NOMO-1 (cell line): ENCODE results near the gene ADRA2C.
"Not testable (repeated sequence)": the region's sequence is repeated elsewhere in the genome, so short reads cannot be mapped to it uniquely, and the experiment has no call there.

Experiments
- DNase-seq, 2 experiments: peaks; one replicate each; lab custom pipeline; 2025; ENCODE audit not compliant: unreplicated experiment in 2 of 2; lab: John Stamatoyannopoulos, UW

ADRA2C gene

DNA sequence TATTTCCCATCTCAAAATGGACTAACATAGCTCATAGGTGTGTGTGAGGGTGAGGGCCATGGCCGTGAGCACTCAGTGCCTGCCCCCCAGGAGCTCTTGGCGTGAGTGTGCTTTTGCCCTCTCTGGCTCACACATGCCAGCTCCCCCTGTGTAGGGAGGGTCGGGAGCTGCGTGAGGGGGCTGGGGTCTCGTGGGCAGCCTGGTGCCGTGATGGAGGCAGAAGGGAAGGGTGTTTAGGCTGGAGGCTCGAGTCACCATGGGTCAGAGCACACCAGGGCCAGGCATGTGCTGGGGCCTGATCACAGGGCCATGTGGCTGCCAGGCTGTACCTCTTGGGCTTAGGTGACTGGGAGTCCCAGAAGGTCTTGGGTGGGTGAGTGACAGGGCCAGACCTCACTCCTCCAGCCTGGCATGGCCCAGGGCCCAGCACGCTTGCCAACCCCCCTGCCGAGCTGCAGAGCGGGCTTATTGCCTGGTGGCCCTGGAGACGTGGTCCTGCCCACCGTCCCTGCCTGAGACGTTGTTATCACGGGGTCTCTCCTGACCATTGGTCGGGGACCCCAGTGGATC is 44.0 kb downstream of the ADRA2C start:
- DNase-seq = no peak

DNA sequence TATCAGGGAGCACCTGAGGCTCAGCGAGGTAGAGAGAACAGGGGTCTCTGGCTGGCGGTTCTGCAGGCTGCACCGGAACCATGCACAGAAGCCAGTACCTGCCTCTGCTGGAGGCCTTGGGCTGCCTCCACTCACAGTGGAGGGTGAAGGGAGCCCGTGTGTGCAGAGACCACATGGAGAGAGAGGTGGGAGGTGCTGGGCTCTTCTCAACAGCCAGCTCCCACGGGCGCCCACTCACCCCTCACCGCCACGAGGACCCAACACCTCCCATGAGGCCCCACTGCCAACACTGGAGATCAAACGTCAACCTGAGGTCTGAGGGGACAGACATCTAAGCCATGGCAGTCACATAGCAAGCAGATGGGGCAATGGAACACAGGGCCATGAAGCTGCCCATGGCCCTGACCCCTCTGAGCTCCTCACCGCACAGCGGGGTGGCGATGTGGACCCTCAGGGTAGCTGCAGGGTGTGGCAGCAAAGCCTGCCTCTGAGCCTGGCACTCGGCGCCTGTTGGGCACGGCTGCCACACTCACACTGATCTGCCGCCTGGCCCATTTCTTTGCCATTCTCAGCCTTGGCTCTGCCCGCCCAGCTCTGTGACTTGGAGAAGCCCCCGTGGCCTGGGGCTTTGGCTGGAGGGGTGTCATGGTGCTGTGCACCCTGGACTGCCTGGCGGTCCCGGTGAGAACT is 44.8 kb downstream of the ADRA2C start:
- no peak for DNase-seq

DNA sequence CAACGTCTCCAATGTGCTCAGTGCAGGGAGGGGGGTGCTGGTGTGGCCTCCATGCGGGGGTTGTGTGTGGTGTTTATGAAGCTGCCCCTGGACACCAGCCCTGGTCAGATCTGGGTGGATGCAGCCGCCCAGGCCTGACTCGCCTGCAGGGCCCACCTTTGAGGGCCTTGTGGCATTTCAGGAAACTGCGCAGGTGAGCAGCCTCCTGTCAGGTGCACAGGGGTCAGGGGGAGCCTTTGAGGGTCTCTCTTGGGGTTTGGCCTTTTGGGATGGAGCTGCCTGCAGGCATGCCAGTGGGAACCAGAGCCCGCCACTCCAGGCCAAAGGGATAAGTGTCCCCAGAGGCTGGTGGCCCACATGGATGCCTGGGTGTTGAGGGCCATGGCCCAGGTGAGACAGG is 45.4 kb downstream of the ADRA2C start:
- no peak for DNase-seq

DNA sequence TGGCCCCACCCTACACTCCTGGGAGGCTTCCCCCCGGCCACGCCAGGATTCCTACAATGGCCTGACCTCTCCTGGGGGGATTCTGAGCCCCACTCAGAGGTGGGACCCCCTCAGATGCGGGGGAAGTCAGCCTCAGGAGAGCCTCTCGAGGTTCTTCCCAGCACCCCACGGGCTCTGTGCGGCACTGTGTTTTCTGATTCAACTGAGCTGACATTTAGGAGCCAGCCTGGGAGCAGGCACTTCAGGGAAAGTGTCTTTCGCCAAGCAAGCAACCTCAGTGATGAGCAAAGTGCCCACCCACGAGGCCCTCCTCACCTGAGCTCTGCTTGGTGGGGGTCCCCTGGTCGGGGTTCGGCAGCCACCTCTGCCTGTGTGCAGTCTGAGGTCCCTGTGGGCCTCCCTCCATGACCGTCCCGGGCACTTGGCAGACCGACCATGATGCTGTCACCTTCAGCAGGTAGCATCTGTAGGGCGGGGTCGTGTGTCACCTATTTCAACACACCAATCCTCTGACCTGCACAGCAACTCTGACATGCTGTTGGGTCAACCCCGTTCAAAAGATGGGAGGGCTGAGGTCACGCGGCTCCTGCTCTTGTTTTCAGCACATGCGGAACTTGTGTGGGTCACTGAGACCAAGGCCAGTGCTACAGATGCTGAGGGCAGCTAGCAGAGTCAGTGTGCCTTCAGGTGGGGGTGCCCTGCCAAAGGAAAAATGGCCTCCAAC is 46.2 kb downstream of the ADRA2C start:
- DNase-seq = no peak

DNA sequence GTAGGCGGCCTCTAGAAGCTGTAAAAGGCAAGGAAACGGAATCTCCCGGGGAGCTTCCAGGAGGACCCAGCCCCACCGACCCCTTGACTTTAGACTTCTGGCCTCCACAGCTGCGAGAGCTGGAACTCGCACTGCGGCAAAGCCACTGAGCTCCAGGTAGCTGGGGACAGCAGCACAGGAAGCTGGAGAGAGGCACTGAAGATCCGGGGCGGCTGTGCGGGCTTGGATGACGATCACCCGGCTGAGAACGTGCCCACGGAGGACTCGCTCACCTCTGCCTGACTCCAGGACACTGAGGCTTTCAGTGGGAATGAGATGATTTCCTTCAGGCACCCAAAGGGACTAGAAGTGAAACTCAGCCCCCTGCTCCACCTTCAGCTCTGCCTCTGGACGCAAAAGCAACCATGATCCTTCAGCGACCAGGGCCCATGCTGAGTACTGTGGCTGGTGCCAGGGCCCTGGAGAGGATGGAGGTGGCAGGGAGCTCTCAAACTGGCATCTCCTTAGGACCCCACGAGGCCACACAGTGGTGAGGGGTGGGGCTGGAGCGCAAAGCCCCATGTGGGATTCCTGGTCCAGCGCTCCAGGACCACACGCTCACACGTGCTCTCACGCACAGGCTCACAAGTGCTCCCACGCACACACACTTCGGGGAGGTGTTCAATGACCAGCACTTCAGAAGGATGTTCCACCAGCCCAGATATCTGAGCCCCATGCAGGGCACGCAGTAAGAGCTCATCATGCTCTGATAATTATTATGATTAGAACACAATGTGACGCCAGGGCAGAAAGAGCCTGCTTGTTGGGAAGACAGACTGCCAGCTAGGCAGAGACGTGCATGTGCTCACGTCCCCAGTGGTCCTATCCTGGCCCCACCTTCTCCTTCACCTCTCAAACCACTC is 47.2 kb downstream of the ADRA2C start:
- DNase-seq = no peak

DNA sequence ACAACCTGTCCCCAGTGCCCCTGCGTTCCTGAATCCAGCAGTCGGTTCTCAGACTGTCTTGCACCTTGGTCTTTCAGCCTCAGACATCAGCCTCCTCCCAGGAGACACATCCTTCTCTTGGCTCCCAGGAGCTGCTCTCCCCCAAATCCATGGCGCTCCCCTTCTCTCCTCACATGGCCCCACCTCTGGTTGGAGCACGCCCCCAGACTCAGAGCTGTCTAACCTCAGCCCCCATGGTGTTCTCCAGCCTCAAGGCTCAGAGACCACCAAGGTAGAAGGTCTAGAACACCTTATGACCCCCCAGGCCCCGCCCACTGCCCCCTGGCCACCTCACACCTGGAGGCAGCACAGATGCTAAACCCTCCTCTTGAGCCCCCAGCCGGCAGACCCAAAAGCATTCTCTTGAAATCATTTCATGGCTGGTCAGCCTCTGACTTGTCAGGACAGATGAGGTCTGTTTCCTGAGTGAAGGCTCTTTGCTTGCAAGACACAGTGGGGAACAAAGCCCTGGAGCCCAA is 47.9 kb downstream of the ADRA2C start:
- DNase-seq = no peak

DNA sequence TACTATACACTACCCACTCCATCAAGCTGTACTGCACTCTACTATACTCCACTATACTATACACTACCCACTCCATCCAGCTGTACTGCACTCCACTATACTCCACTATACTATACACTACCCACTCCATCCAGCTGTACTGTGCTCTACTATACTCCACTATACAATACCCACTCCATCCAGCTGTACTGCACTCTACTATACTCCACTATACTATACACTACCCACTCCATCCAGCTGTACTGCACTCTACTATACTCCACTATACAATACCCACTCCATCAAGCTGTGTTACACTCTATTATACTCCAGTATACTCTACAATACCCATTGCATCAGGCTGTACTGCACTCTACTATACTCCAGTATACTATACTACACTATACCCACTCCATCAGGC is 48.7 kb downstream of the ADRA2C start:
- DNase-seq = not testable (repeated sequence)

DNA sequence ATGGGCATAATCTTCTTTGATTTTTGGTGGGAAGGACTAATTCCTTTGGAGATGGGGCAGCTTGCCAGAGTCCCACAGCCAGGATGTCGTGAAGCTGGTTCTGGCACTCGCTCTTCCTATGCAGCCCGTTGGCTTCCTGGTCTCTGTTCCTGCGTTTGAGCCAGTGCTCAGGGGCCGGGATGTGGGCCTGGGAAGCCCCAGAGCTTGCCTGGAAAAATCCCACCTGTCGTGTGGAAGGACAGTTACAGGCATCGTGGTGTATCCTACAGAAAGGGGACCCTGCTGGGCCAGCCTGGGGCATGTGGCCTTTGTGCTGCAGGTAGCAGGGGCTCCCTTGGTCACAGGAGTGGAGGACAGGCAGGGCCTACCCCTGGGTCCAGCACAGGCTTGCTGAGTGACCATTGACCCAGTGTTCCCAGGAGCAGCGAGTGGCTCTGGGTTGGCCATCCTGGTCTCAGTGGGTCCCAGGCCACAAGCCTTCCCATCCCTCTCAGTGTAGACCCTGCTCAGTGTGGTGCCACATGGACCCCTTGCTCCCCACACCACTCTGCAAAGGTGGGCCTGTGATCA is 50.2 kb downstream of the ADRA2C start:
- DNase-seq = no peak

DNA sequence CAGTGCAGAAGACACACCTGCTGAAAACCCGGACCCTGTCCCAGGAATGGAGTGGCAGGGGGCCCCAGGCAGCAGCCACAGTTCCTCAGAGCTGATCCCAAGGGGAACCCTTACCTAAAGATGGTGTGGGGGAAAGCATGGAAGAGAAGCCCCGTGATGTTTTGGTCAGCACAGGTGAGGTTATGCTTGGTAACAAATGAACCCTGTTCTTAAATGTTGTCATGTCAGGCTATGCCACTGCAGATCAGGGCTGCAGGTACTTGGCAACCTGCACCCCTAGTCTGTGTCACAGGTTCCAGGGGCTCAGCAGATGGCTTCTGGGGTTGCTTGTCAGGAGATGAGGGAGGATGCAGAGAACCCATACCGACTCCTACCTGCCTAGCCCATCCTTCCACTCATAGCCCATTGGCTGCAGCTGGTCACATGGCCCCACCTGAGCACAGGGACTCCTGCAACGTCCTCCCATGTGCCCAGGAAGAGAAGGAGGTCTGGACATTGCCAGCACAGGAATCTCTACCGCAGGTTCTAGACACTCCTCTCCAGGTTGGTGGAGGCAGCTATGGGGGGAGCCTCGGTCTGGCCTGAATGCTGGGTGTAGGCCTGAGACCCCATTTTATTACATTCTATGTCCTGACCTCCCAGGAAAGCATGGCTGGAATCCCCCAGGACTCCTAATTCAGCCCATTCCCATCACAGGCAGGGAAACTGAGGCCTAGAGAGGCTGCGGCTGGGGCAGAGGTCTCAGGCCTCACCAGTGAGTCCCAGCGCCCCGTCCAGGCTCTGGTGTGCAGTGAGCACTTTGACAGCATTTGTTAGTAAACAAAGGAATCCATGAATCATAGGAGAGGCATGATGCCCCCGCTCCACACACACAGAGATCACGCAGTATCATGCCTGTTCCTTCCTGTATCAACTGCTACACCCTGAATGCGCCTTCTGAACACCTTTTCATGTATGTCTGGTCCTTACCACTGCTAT is 51.1 kb downstream of the ADRA2C start:
- no peak for DNase-seq
